Endothelial cell (in vitro differentiated cells): ENCODE measurements around the gene PRKG1. TPM values are rescaled to one million over a fixed set of nuclear protein-coding genes. Genes with fewer than 3 reads are reported as not detected.

Experiments used
- DNase-seq: peaks from one replicate; pipeline ENCODE4 v3.0.0; 2021; ENCODE audit warnings: low spot score
- H3K27ac Mint-ChIP-seq: one replicate; pipeline ENCODE4 v1.8.0; 2021; ENCODE audit warnings: mixed read lengths, inconsistent platforms; ENCODE audit not compliant: unreplicated experiment
- H3K27me3 Mint-ChIP-seq: one replicate; pipeline ENCODE4 v1.8.0; 2021; ENCODE audit warnings: mild to moderate bottlenecking, moderate library complexity, mixed read lengths, inconsistent platforms; ENCODE audit not compliant: unreplicated experiment
- H3K36me3 Mint-ChIP-seq: one replicate; pipeline ENCODE4 v1.8.0; 2021; ENCODE audit warnings: mild to moderate bottlenecking, low read depth, mixed read lengths, inconsistent platforms; ENCODE audit not compliant: unreplicated experiment
- H3K4me1 Mint-ChIP-seq: one replicate; pipeline ENCODE4 v1.8.0; 2021; ENCODE audit warnings: mild to moderate bottlenecking, mixed read lengths, inconsistent platforms; ENCODE audit not compliant: unreplicated experiment
- H3K4me3 Mint-ChIP-seq: one replicate; pipeline ENCODE4 v1.8.0; 2021; ENCODE audit warnings: mild to moderate bottlenecking, mixed read lengths, inconsistent platforms; ENCODE audit not compliant: unreplicated experiment
- H3K9me3 Mint-ChIP-seq: one replicate; pipeline ENCODE4 v1.8.0; 2021; ENCODE audit warnings: mixed read lengths, inconsistent platforms; ENCODE audit not compliant: unreplicated experiment
- total RNA-seq: library from RNA; stranded (reverse); fragmentation: NEBNext Ultra II Directional; extraction: Animal tissue kit (Norgen Biotek cat#: 25700); gene quantifications from one replicate; pipeline ENCODE4 v1.2.1, GENCODE V29; 2021; ENCODE audit not compliant: unreplicated experiment
- TF ChIP-seq, protein P1 (sequence below): fragments of 200-600 bp; sonication (generic); IDR thresholded peaks from one replicate; pipeline ENCODE4 v1.5.0; 2021; ENCODE audit warnings: antibody characterized with exemption; ENCODE audit not compliant: unreplicated experiment

The PRKG1 gene
- total RNA-seq, 1 donor from 2014 or later, result 10.7 TPM

DNA sequence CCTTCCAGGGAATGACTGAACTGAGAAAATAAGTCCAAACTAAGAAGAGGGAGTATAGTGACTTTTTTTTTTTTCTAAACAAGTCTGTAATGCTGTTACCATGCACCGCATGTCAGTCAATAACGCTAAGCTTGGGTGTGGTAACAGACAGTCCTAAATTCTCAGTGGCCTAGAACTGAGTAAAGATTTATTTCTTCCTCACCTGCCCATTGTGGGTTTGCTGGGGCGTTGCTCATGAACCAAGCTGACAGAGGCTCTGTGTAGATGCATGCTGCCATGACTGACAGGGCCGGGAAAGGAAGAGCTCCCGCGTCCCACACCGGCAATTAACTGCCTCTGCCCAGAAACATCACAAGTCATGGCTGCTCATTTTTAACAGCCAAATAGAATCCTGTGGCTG, 25.5 kb upstream of the PRKG1 start:
- Mint-ChIP-seq H3K4me1 (no peaks in the 10 kb centered on the region), H3K4me3 (no peak overlapping the region), H3K27me3 (peaks cover 2% of the 10 kb centered on the region), H3K9me3 (no peaks in the 10 kb centered on the region), H3K36me3 (no peaks in the 10 kb centered on the region), H3K27ac (no peak overlapping the region)
- TF ChIP-seq, protein P1, sequence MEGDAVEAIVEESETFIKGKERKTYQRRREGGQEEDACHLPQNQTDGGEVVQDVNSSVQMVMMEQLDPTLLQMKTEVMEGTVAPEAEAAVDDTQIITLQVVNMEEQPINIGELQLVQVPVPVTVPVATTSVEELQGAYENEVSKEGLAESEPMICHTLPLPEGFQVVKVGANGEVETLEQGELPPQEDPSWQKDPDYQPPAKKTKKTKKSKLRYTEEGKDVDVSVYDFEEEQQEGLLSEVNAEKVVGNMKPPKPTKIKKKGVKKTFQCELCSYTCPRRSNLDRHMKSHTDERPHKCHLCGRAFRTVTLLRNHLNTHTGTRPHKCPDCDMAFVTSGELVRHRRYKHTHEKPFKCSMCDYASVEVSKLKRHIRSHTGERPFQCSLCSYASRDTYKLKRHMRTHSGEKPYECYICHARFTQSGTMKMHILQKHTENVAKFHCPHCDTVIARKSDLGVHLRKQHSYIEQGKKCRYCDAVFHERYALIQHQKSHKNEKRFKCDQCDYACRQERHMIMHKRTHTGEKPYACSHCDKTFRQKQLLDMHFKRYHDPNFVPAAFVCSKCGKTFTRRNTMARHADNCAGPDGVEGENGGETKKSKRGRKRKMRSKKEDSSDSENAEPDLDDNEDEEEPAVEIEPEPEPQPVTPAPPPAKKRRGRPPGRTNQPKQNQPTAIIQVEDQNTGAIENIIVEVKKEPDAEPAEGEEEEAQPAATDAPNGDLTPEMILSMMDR, result no peak
- DNase-seq, result no peak

DNA sequence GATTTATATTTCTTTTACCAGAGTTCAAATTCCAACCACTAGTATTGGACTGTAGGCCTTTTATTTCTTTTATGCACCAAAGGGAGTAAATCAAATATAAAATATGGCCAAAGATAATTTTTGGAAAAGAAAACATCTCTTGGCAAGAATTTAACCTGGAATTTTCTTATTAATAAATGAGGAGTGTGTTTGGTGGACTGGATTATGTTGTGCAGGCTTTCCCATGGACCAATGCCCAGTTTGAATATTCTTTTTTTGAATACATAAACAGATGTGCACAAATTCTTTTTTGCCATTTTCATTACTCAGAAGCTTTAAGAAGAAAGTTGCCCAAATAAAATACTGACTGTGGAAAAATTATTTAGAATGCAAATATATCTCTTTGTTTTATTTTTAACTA, 22.1 kb upstream of the PRKG1 start:
- H3K27ac Mint-ChIP-seq, result no peak overlapping the region
- H3K4me3 Mint-ChIP-seq, result no peak overlapping the region
- no peaks in the 10 kb centered on the region for H3K36me3 Mint-ChIP-seq
- H3K4me1 Mint-ChIP-seq, result no peaks in the 10 kb centered on the region
- peaks cover 2% of the 10 kb centered on the region for H3K27me3 Mint-ChIP-seq
- TF ChIP-seq, protein P1, result no peak
- DNase-seq, result no peak
- H3K9me3 Mint-ChIP-seq, result no peaks in the 10 kb centered on the region

DNA sequence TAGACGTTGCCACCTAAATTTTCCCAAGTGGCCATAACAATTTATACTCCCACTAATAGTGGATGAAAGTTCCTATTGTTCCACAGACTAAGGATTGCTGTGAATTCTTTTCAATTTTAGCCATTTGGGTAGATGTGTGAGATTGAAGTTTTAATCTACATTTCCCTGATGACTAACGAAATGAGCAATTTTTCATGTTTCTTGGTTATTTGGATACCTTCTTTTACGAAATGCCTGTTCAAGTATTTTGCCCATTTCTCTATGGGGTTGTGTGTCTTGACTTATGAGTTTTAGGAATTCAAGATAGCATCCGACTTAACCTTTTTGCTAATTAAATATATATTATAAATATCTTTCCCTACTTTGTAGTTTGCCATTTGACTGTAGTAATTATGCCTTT, 16.4 kb upstream of the PRKG1 start:
- no peak for DNase-seq
- no peak overlapping the region for H3K27ac Mint-ChIP-seq
- H3K9me3 Mint-ChIP-seq, result no peaks in the 10 kb centered on the region
- peaks cover 1% of the 10 kb centered on the region for H3K27me3 Mint-ChIP-seq
- TF ChIP-seq, protein P1, result no peak
- no peak overlapping the region for H3K4me3 Mint-ChIP-seq
- no peaks in the 10 kb centered on the region for H3K4me1 Mint-ChIP-seq
- no peaks in the 10 kb centered on the region for H3K36me3 Mint-ChIP-seq

DNA sequence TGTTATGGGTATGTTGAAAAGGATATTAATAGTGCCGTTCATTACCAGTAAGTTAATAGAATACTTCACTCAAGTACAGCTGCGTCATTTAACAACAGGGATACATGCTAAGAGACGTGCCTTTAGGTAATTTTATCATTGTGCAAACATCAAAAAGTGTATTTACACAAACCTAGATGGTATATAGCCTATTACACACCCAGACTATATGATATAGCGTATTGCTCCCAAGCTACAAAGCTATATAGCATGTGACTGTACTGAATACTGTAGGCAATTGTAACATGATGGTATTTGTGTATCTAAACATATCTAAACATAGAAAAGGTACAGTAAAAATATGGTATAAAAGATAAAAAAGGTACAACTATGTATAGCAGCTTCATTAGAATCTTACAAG, 11.1 kb upstream of the PRKG1 start:
- TF ChIP-seq, protein P1, result no peak

DNA sequence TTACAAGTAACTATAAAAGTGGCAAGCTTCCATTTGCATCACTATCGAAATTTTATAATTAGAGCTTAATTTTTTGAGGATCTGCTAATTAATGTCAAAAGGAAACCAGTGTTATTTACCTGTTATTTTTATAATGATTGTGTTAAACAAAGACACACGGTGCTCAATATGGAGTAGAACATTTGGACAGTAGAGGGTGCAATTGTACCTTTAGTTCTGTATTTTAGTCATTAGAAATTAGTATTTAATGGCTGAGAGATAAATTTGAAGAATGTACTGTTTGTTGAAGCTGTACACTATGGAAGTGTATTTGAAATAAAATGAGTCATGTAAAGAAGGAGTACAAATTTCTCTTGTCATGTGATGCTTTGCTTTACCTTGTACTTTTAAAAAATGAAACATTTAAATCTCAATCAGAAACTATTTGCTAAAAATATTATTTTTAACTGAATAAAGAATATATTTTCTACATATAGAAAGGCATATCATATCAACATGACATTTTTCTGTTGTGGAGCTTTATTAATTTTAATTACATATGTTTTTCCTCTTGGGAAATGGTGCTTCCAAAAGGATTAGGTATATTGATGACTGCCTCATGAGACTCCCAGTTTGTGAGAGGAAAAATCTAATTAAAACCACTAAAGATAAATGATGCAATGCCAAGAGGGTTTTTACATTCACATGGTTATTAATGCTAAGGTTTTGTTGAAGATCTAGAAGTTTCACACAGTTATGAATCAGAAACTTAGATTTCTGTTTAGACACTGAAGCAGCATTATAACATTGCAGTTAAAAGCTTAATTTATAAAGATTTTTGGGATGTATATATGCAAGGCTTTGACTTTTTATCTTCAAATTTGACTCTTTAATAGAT, 10.4 kb upstream of the PRKG1 start:
- Mint-ChIP-seq H3K27me3 (peaks cover 1% of the 10 kb centered on the region), H3K4me3 (no peak overlapping the region), H3K36me3 (no peaks in the 10 kb centered on the region), H3K9me3 (no peaks in the 10 kb centered on the region), H3K27ac (no peak overlapping the region), H3K4me1 (no peaks in the 10 kb centered on the region)
- TF ChIP-seq, protein P1, result peak; percentile 58
- DNase-seq, result no peak

More for the DNA sequence above, 11.1 kb upstream of the PRKG1 start:
- DNase-seq, result no peak
- Mint-ChIP-seq H3K9me3 (no peaks in the 10 kb centered on the region), H3K36me3 (no peaks in the 10 kb centered on the region), H3K27me3 (peaks cover 1% of the 10 kb centered on the region), H3K4me1 (no peaks in the 10 kb centered on the region), H3K27ac (no peak overlapping the region), H3K4me3 (no peak overlapping the region)
